Frontal cortex (tissue), 4 donors: ENCODE measurements around the gene AK4. TPM values are rescaled to one million over a fixed set of nuclear protein-coding genes. Genes with fewer than 3 reads are reported as not detected.
A peak's percentile ranks its signal among the peaks of the same experiment; 100 is the strongest.

Experiments used
- DNase-seq, 2 donors: peaks; one replicate each; pipeline ENCODE4 v3.0.0; 2012; ENCODE audit warnings: low spot score in 2 of 2
- FAIRE-seq: peaks from 2 replicates; lab custom pipeline; 2012; peaks lifted over from hg19 to GRCh38; lab: Jason Lieb, UNC
- small RNA-seq: library from RNA; depleted of rRNA; stranded (forward); fragments of <200 nt; gene quantifications from one replicate; pipeline ENCODE3, GENCODE V24; 2014
- total RNA-seq: library from RNA; depleted of rRNA; stranded (reverse); fragments of >200 nt; gene quantifications from one replicate; pipeline ENCODE4 v1.2.3, GENCODE V29; 2014
- donor health status: control.
- donor health status: control.
- donor health status: control.

The AK4 gene
- total RNA-seq, 1 donor from 2014 or later, result 9.0 TPM

DNA sequence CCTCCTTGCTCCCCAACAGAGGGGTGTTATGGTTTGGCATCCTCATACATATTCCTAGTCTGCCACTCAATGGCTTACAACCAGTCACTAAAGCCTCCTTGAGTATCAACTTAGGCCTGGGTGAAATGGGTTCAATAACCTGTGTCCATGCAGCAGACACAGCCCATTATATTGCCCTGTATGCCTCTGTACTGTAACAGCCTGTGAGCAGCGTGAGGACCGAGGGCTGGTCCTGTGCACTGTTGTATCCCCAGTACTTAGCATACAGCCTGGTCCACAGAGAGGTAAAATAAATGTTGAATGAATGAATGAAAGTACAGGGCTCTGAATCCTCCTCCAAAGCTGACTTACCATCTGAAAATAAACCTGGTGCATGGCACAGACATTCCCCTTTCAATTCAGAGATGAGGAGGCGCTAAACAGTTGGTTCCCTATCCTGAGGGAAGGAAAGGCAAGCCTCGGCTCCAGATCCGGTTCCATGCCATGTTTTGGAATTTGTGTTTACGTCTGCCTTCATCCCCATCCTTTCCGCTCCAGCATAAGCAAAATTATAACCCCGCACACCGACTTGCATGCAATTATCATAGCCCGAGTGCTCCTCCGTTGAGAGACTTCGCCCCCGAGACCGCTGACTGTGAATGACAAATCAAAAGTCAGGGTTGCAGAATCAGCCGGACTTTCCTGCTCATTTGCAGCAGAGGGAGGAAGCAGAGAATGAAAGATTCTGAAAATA is 116.4 kb downstream of the AK4 start:
- DNase-seq (no peak), FAIRE-seq (no peak)

DNA sequence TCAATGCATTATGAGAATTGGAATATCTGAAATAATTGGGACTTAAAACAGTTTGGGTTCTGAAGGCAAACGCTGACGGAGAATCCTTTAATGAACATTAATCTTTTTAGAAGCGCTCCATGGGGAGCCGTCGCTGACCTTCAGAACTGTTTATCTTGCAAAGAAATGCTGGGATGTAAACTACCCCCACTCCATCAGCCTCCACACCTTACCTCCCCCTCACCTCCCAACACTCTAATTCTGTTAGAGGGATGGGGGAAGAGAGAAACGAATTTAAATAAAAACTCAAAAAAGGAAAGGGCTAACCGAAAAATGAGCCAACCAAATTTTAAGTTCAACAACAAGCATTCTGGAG is 117.3 kb downstream of the AK4 start:
- FAIRE-seq (no peak), DNase-seq (no peak)

DNA sequence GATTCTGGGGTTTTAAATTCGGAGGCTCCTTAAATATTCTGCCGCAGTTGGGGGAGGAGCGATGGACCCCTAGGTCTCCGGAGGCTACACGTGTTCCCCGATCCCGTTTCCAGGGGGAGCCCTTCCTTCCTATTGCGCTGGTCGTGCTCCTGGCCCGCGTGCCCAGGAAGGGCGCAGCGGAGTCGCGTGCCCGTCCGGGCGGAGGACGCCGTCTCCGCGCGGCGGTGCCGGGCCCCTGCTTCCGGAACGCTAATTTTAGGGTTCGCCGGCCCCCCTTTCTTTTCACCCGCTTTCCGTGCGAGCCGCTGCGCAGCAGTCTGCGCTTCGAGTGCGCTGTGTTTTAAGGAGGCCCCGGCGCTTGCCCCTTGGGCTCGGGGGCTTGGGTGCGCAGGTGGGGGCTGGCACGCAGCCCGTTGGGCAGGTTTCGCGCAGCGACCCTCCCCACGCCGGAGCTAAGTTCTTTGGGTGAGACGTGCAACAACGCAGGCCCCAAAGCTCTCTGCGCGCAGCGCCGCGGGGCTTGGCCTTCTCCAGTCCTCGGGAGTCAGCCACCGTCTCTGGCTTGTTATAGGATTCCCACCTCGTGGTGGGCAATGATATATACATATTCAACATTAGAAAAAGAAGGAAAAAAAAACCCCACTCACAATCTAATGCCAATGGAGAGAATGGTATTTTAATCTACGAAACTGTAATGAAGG is 117.8 kb downstream of the AK4 start:
- FAIRE-seq (no peak), DNase-seq (peak; percentile 67 to 69)

DNA sequence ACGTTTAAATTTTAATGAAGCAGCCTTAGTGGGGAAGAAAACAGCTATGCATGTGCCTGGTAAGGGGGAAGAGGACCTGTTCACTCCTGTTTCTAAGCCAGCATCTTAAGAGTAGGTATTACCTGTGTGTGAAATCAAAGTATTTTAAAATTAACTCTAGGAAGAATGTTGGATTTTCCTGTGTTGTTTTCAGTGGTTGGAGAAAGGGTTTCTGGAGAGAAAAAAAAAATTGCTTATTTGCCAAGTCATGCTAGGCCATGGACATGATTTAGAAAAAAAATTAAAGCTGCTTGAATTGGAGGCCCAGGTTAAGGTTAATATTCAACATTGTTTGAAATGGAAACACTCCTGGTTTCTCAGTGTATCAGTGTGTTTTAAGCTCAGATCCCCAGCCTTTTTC is 118.5 kb downstream of the AK4 start:
- DNase-seq (no peak), FAIRE-seq (no peak)

DNA sequence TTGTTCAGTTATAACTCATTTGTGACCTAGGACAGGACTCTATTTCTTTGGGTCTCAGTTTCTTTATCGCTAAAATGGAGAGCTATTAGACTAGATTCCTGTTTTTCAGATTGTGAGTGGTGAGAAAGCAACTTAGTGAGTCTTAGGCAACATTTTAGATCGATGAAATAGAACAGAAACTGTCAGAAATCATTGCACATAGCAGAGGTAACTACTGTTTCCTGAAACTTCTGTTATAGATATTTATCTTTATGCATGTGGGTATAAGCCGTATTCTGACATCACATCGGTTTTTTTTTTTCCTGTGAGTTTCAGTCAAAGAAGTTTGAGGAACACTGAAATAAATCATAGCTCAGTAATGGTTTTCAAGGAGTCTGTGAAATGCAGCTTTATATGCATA is 119.3 kb downstream of the AK4 start:
- no peak for FAIRE-seq
- DNase-seq, result no peak

DNA sequence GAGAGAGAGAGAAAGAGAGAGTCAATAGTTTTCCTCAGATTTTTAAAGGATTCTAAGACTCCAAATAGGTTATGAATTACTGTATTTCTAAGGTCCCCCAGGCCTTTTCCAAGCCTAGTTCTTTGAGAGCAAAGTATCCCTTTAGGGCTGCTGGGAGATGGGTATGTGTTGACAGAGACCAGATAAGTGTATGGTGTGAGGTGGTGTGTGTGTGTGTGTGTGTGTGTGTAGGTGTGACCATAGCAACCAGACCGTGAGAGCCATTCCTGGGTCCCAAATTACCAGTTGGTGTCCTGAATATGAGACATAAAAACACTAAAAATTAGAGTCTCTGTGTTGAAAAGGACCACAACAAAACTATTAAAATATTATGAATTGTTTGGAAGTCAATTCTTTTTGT is 119.7 kb downstream of the AK4 start:
- DNase-seq (no peak), FAIRE-seq (no peak)

DNA sequence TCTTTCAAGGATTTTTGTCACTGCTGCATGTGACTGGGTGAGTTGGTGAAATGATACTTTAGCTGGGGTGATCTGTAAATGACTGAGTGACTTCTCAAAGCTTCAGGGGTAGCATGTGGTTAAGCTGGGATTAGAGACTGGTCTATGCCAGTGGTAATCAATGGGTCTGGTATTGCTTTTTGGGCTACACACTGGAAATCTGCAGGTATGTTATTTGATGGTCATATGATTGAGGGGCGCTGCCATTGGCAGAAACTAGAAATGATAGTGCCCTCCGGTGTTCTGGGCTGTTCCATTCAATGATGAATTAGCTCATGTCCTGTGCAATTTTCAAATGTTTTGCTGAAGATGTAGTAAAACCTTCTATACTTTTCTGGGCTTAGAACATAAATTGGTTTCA is 121.6 kb downstream of the AK4 start:
- FAIRE-seq, result no peak
- DNase-seq, result no peak

DNA sequence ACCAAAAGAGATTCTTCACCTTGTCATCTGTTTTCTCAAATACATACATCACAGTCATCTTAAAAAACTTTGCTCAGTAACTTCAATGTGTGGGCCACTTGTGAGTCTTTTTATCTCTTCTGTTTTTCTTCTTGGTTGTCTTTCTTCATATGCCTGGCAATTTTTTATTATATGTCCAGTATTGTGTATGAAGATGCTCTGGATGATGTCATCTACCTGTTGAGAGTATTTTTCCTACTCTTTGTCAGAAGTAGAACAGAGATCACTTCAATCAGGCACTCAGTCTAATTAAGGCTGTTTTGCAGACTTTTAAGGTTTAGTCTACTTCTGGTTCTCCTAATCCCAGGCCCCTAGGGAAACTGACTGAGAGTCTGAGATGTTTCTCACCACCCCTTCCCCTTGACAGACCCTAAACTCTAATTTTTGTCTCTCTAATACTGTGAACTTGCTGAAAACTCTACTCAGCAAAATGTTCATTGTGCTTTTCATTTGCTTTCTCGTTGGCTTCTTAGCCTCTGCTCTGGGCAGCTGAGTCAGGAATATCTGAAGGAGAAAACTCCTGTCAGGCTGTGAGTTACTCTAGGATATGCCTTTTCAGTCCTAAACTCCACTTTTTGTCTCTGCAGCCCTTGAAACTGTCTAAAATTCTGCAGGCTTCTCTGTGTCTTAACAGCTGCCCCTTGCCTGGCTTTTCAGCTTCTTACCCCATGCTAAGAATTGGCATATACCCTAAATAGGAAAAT is 128.4 kb downstream of the AK4 start:
- FAIRE-seq, result no peak
- DNase-seq, result no peak

DNA sequence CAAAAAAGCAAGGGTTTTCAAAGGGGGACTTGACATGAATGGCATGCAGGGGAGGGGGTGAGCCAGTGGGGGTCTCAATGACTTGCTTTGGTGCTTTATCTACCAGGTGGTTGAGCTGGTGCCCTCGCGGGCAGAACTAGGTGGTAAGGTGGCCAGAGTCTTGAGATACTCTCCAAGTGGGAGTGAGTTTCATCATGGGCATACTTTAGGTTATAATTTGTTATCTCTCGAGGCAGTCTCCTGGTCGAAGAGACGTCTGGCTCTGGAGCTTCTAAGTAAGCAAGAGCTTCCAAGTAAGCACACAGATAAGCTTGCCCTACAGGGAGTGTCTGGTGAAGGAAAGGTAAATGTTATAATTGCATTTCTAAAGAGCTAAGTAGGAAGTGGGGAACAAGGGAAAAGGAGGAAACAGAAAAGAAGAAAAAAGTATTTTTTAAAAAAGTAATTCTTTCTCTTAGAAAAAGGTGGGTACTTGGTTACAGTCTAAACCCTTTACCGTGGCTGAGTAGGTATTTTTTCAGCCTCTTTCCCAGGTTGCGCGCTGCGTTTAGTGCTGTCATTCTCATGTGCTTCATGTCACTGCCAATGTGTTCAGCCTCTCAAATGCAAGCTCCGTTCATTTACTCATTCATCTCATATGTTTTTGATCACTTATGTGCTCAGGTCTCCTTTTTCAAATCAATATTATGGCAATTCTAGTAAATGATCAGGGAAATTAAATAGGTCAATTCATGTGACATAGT is 129.8 kb downstream of the AK4 start:
- DNase-seq (no peak), FAIRE-seq (no peak)

DNA sequence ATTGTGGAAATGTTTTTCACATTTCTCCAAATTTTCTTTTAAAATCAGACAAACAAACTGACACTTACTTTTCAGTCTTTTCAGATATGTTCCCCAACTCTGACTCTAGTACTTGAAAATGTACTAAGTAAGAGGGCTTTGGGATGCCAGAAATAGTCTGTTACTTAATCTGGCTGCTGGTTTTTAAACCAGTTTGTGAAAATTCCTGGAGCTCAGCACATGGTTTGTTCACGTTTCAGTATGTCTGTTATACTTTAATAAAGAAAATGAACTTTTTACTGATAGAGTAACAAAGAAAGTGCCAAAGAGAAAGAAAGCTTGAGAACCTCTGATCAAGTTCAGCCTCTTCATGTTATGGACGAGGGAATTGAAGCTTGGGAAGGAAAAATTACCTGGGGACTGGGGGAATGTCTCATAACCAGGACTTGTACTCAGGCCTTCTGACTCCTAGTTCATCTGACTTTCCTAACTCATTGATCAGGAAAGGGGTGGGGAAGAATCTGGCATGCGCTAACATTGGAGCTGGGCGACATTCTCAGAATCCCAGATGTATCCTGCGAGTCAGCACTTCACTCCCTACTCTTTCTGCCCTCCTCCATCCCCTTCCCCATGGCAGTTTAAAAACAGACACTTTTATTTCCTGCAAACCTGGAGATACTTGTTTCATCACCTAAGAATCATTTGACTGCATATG is 130.5 kb downstream of the AK4 start:
- FAIRE-seq (no peak), DNase-seq (no peak)

DNA sequence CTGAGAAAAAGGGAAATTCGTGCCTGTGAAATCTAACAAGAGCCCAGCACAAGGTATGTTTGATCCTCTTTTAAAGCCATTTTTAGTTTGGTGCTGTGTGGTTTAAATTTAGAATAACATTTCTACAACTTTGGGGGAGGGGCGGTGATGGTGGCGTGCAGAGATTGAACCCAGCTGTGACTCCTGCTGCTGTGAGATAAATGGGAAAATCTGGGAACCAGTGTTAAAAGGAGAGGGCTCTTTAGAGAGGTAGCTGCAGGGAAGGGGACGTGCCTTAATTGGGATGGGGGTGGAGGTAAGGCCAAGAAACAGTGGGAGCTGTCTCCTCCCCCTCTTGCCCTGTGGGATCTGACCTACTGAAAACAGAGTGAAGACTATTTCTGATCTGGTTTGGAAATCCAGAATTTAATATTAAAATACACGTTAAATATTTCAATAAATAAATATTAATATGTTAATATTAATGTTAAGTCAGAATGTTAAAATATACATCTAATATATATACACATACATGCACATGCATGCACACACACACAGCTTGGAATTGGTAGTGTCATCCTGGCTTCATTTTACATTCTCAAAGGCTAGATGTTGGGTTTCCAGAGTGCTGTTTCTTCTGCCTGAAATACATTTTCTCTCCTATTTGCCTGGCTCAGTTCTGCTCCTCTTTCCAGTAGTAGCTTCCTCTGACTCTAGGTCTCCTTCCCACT is 131.2 kb downstream of the AK4 start:
- DNase-seq (no peak), FAIRE-seq (no peak)

Small RNAs within 50 kb of the gene (small RNA-seq; reads per million reads assigned to genes)
- not detected for gene RPS29P7

Other genes starting within 250 kb of the AK4 start
- gene JAK1, start 181.7 kb upstream of the AK4 start, total RNA-seq, result 37.5 TPM
- 120 TPM for gene DNAJC6, start 161.3 kb downstream of the AK4 start, total RNA-seq